ENCODE results near the gene SPPL2A.

Gene SPPL2A

GRCh38 chr15:50790778-50791453 lies 25.4 kb upstream of the SPPL2A start:
- no peak for DNase-seq (ENCODE audit: low read depth, low spot score)
- ChIA-PET CTCF (no interaction called here), POLR2A (no interaction called here)
- H3K4me3 ChIP-seq (ENCODE audit: low read depth, low read length), result no peak overlapping the region
- TF ChIP-seq CTCF (IDR thresholded peaks at IDR 0.05; ENCODE audit: insufficient read depth, low read length, missing control alignments), result no peak

GRCh38 chr15:50786871-50787270 lies 21.4 kb upstream of the SPPL2A start:
- ChIA-PET CTCF (no interaction called here), POLR2A (no interaction called here)
- no peak for DNase-seq (ENCODE audit: low read depth, low spot score)
- no peak overlapping the region for H3K4me3 ChIP-seq (ENCODE audit: low read depth, low read length)
- TF ChIP-seq CTCF (IDR thresholded peaks at IDR 0.05; ENCODE audit: insufficient read depth, low read length, missing control alignments), result no peak

DNA sequence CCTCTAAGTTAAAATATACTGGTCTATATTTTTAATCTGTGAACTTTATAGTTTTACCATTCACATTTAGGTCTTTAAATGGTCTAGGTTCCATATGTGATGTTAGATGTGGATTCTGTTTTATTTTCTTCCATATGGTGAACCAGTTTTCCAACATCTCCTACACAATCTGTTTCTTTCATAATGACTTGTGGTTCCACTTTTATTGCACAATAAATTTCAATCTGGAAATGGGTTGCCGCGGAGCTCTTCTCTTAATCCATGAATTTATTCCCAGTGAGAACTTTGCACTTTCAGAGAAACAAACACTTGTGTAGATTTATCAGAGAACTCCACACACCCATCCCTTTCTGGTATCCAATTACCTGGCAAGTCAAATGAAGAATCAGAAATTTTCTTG lies 20.9 kb upstream of the SPPL2A start:
- no peak for DNase-seq (ENCODE audit: low read depth, low spot score)
- no peak overlapping the region for H3K4me3 ChIP-seq (ENCODE audit: low read depth, low read length)
- POLR2A ChIA-PET, result no interaction called here
- CTCF ChIA-PET, result no interaction called here
- no peak for TF ChIP-seq CTCF (IDR thresholded peaks at IDR 0.05; ENCODE audit: insufficient read depth, low read length, missing control alignments)

DNA sequence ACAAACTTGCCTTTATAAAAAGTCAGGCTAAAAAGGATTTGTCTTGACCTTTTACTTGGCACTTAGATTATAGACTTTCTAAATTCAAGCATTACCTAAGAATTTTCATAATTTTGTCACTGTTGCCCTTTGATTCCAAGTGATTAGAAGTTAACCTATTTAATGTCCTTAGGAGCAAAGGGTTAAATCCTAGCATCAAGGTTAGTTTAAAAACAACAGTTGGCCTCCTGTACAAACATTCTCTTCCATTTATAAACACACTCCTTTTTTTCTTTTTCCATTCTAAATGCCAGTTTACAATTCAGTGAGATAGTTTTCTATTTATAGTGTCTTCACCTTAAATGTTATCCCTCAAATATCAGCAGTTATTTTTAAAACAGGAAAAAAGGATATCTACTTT lies 18.4 kb upstream of the SPPL2A start:
- DNase-seq (ENCODE audit: low read depth, low spot score), result no peak
- CTCF ChIA-PET, result no interaction called here
- POLR2A ChIA-PET, result no interaction called here
- no peak overlapping the region for H3K4me3 ChIP-seq (ENCODE audit: low read depth, low read length)
- TF ChIP-seq CTCF (IDR thresholded peaks at IDR 0.05; ENCODE audit: insufficient read depth, low read length, missing control alignments), result no peak

- ChIA-PET CTCF (no interaction called here), POLR2A (no interaction called here)
- no peak for TF ChIP-seq CTCF (IDR thresholded peaks at IDR 0.05; ENCODE audit: insufficient read depth, low read length, missing control alignments)
- DNase-seq (ENCODE audit: low read depth, low spot score), result no peak
- H3K4me3 ChIP-seq (ENCODE audit: low read depth, low read length), result no peak overlapping the region
These were observed 17.9 kb upstream of the SPPL2A start for GRCh38 chr15:50783411-50783810.

DNA sequence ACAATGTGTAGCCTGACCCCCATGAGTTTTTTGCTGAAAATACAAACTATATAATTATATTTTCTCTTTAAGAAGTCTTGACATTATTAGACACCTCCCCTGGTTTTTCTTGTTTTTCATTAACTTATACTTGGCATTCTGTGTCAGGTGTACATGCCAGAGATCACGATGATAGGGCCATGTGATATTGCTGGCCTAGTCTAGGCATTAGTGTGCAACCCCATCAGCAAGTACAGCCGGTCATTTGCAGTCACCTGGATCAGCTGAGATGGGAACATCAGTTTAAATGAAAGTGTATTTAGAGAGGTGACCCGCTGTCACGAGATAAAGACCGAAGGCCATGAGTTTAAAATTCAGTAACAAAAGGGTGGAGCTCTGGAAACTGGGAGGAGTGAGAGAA lies 12.6 kb upstream of the SPPL2A start:
- ChIA-PET CTCF (no interaction called here), POLR2A (no interaction called here)
- TF ChIP-seq CTCF (IDR thresholded peaks at IDR 0.05; ENCODE audit: insufficient read depth, low read length, missing control alignments), result no peak
- no peak for DNase-seq (ENCODE audit: low read depth, low spot score)
- H3K4me3 ChIP-seq (ENCODE audit: low read depth, low read length), result no peak overlapping the region
